C4-2B (cell line): ENCODE results near the gene C9orf152.

Experiments used
- ZFX ChIP-seq: fragments of 450-650 bp; IDR thresholded peaks from 2 replicates; pipeline ENCODE4 v1.6.1; 2017
- TF ChIP-seq, protein P1 (sequence below): fragments of 450-650 bp; conservative IDR thresholded peaks from 2 replicates; pipeline ENCODE4 v1.5.1; 2017; ENCODE audit warnings: mild to moderate bottlenecking

DNA sequence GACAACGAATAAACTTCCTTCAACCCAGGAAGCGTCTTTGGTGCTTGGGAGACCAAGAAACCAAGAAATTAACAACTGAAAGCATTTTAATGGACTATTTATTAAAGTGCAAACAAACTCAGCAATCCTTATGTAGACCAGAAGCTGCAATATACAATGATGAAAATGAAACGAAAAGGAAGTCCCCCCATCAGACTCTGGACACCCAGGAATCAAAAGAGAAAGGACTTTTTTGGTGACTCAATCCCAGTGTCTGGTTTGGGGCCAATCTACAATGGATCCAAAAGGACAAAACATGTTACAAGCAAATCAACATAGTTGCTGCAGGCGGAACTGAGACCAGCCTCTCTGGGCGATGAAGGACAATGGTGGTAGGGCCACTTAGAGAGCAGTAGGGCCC lies 39.5 kb downstream of the C9orf152 start:
- TF ChIP-seq, protein P1, sequence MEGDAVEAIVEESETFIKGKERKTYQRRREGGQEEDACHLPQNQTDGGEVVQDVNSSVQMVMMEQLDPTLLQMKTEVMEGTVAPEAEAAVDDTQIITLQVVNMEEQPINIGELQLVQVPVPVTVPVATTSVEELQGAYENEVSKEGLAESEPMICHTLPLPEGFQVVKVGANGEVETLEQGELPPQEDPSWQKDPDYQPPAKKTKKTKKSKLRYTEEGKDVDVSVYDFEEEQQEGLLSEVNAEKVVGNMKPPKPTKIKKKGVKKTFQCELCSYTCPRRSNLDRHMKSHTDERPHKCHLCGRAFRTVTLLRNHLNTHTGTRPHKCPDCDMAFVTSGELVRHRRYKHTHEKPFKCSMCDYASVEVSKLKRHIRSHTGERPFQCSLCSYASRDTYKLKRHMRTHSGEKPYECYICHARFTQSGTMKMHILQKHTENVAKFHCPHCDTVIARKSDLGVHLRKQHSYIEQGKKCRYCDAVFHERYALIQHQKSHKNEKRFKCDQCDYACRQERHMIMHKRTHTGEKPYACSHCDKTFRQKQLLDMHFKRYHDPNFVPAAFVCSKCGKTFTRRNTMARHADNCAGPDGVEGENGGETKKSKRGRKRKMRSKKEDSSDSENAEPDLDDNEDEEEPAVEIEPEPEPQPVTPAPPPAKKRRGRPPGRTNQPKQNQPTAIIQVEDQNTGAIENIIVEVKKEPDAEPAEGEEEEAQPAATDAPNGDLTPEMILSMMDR = no peak
- no peak for TF ChIP-seq ZFX
